Effector CD8-positive, alpha-beta T cell (primary cell): ENCODE results near the gene MPV17L.
"Not testable (repeated sequence)": the region's sequence is repeated elsewhere in the genome, so short reads cannot be mapped to it uniquely, and the experiment has no call there.

Source experiments
- DNase-seq: peaks from one replicate; lab custom pipeline; 2025; lab: John Stamatoyannopoulos, UW
- total RNA-seq, 4 experiments: gene quantifications; one replicate each; lab custom pipeline; 2026; lab: John Stamatoyannopoulos, UW

Gene MPV17L
- total RNA-seq: 0 to 0.73 (median 0) reads per million in 4 experiments

DNA sequence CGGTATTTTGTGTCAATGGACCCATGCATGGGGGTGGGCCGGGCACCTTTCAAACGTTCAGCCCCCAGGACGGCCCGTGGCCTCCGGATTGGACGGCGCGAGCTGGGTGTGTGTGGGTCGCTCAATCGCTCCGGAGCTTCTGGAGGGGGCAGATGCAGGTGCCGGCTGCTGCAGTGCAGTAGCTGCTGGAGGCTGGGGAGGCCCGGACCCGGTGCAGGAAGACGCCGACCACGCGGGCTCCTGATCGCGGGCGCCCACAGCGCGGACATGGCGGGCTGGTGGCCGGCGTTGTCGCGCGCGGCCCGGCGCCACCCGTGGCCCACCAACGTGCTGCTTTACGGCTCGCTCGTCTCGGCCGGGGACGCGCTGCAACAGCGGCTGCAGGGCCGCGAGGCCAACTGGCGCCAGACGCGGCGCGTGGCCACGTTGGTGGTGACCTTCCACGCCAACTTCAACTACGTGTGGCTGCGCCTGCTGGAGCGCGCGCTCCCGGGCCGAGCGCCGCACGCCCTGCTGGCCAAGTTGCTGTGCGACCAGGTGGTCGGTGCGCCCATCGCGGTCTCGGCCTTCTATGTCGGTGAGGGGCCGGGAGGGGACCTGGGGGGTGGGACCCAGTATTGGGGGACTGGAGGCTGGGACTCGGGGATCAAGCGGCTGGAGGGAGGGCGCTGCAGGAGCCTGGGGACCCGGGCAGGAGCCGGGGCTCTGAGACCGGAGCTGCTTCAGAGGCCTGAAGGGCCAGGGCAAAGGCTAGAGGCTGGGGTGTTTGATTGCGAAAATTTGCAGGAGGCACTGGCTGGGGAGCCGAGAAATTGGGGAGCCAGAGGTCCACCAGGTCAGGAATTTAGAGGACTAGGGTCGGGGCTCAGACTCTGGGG lies at the start of gene MPV17L:
MPV17L (plus strand) TSS at position 124 of the 878 bp plus-strand sequence; CDS start at position 268, 144 bp downstream.
- not testable (repeated sequence) for DNase-seq

DNA sequence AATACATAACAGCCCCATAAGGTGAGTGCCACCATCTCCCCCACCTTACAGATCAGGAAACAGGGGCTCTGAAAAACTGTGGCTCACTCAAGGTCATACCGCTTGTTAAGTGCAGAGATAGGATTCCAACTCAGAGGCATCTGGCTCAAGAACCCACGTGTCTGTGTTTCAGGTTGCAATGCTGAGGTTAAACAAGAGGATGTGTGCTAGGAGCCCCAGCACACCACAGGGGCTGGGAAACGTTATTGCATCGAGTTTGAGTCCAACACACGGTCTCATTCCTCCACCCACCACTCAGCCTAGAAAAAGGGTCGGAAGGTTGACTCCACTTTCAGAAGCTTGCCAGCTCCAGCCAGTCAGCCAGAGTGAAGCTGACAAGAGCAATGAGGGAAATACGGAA lies 46.8 kb upstream of the MPV17L start:
- DNase-seq: not testable (repeated sequence)

DNA sequence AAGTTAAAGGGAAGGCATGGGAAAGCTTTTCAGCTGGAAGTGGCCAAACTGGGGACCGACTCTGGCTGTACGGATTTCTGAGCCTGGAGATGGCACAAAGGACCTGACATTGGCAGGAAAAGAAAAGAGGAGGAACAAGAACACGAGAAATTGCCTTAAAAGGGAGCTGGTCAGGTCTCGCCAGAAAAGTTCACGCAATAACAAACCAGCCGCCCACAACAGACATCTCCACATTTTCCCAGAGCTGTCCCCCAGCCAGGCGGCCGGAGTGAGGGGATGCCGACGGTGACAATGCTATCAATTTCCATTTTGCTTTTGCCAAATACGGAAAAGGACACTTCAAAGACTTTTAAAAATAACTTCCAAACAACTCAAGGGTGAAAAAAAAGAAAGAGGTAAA lies 44.3 kb upstream of the MPV17L start:
- DNase-seq: not testable (repeated sequence)

DNA sequence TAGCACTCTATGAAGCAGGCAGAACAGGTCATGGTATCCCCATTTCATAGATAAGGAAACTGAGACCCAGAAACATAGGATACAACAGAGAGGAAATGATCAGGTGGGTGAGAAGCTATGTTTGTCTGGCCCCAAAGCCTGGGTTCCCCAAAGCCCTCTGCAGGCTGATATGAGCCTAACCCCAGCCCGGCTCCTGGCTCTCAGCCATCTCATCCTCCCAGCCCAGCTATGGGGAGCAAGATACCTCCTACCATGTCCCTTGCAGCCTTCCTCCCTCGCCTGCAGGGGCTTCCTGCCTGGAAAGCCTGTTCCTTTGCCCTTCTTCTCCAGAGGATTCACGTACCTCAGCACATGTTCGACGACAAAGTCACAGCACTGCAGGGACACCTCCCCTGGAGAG lies 43.8 kb upstream of the MPV17L start:
- not testable (repeated sequence) for DNase-seq

DNA sequence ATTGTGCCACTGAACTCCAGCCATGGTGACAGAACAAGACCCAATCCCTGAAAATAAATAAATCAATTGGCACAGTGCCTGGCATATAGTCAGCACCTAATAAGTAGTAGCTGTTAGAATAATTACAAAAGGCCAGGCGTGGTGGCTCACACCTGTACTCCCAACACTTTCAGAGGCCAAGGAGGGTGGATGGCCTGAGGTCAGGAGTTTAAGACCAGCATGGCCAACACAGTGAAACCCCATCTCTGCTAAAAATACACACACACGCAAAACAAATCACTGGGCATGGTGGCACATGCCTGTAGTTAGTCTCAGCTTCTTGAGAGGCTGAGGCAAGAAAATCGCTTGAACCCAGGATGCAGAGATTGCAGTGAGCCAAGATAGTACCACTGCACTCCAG lies 42.7 kb upstream of the MPV17L start:
- DNase-seq: not testable (repeated sequence)

DNA sequence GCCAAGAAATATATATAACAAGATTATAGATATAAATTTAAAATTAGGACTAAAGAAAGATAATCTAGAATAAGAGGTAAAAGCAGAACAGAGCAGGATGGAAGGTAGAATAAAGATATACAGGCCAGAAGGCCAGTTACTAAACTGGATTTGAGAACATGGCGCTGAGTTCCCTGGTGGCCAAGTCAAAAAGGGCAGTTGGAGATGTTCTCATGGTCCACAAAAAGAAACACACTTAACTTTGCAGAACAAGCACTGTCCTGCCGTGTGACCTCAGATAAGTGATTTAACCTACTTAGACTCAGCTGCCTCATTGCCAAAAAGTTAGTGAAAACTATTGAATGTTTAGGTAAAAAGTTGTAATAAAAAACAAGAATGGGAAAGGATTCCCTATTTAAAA lies 40.7 kb upstream of the MPV17L start:
- not testable (repeated sequence) for DNase-seq

DNA sequence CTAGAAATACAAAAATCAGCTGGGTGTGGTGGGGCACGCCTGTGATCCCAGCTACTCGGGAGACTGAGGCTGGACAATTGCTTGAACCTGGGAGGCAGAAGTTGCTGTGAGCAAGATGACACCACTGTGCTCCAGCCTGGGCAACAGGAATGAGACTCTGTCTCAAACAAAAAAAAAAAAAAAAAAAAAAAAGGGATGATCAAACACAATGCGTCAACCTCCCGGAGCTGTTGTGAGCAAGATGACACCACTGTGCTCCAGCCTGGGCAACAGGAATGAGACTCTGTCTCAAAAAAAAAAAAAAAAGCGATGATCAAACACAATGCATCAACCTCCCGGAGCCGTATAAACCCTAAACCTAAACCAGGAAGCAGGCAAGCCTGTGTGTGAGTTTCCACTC lies 38.1 kb upstream of the MPV17L start:
- DNase-seq: not testable (repeated sequence)

DNA sequence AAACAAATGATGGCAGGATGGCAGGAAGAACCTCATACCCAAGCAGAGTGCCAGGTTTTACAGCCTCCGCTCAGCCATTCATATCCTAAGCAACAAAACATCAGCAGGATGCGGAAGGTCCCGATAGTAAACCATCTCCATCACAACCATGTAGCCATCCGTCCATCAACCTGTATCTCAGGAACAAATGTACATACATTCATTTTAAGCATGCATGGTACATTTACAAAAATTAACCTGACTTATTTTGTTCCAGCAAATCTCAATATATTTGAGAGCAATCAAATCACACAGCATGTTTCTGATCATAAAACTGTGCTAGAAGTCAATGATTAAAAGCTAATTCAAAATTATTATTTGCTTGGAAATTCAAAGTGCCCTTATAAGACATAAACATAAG lies 17.4 kb upstream of the MPV17L start, which contains the start of gene NPIPA5:
NPIPA5 (minus strand) TSS at position 101 of the 400 bp plus-strand sequence; CDS start at position 101, 0 bp downstream.
- DNase-seq: not testable (repeated sequence)

DNA sequence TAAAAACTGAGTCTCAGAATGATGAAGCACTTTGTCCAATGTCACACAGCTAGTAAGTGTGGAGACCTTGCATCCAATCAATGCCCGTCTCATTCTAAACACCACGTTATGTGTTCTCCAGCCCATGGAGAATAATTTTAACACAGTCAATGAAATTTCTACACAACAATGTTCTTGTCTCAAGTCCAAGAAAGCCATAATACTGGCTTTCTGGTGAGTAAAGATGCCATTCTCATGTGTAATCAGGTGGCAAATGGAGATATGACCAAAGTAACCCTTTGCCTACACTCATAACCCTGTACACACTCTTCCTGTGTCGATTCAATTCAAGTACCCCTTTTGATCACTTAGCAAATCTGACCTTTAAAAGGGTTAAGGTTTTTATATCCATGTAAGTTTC lies 12.7 kb upstream of the MPV17L start:
- not testable (repeated sequence) for DNase-seq

DNA sequence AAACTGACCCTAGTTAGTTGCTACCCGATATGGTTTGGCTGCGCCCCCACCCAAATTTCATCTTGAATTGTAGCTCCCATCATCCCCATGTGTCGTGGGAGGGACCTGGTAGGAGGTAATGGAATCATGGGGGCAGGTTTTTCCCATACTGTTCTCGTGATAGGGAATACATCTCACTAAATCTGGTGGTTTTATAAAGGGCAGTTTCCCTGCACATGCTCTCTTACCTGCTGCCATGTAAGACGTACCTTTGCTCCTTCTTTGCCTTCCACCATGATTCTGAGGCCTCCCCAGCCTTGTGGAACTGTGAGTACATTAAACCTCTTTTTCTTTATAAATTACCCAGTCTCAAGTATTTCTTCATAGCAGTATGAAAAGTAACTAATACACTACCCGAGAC lies 7.5 kb upstream of the MPV17L start:
- DNase-seq: not testable (repeated sequence)

DNA sequence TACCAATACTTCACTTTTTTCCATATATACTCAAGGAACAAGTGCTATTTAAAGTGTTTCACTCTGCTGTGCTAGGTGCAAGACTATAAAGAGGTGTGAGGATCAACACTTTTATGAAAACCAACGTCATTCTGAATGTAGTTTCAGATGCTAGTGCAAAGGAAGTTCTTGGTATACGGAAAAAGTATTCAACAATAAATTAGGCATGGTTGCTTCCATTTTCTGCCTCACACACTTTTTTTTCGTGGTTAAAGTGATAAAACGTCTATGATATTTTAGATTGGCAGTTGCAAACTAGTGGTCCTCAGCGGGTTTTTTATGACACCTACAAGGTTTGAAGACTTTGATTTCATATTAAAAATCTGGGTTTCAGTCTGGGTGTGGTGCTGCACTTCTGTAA lies 5.6 kb upstream of the MPV17L start:
- not testable (repeated sequence) for DNase-seq

DNA sequence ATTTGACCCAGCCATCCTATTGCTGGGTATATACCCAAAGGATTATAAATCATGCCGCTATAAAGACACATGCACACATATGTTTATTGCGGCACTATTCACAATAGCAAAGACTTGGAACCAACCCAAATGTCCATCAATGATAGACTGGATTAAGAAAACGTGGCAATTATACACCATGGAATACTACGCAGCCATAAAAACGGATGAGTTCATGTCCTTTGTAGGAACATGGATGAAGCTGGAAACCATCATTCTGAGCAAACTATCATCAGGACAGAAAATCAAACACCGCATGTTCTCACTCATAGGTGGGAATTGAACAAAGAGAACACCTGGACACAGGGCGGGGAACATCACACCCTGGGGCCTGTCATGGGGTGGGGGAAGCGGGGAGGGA lies 2.5 kb upstream of the MPV17L start:
- not testable (repeated sequence) for DNase-seq

DNA sequence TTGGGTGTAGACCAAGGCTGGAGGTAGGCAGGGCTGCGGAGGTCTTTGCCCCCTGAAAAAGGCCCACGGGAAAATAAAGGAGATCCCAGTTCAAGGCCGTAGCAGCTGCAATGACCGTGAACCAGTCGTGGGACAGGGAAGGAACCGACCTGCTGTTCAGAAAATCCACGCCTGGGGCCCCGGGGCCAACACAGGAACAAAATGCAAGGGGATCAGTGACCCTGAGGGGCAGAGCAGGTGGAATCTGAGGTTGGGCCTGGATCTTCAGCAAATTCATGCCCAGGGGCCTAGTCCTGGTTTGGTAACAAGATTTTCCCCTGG lies 915 bp downstream of the MPV17L start:
- not testable (repeated sequence) for DNase-seq

DNA sequence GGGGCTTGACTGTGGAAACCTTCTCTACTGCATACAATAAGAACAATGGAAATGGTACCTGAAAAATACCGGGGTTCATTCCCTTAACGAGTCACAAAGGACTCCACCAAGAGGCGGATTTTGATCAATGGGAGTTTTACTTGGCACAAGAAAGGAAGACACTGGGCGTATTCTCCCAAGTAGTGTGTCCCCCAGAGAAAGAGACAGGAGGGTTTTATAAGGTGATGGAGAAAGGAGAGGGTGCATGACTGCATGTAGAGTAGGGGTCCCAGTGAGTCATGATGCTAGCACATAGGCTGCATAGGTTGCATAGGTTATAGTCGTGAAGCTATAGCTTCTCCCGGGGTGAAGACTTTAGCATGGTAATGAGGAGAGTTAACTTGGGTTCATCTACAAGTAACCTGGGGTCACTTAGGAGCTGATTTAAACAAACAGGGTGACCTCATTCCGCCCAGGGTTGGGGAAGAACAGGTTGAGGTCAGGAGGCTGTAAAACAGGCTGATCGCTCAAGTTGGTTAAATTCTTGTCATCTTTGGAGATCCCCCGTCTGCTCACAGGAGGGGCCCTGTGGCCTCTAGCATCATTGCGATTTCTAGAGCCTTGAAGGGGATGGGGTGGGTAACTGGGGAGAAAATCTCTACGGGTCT lies 1.5 kb downstream of the MPV17L start:
- no peak for DNase-seq

DNA sequence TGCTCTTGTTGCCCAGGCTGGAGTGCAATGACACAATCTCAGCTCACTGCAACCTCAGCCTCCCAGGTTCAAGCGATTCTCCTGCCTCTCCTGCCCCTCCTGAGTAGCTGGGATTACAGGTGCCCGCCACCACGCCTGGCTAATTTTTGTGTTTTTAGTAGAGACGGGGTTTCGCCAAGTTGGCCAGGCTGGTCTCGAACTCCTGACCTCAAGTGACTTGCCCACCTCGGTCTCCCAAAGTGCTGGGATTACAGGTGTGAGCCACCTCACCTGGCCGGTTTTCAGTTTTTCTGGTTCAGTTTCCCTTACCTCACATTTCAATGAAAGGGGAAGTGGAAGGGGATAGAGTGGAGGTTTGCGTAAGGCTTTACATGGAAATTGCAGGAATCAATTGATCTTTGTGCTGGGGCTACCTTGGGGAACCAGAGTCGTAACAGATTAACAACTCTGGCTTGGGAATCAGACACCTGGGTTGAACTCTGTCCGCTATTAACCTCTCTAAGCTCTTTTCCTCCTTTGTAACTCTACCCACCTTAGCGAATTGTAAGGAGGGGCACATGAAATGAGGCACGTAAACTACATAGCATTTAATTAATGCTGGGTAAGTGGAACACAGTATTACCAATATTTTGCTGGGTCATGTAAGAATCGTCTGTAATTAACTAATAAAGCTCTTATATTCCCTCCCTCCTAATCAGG lies 3.2 kb downstream of the MPV17L start:
- DNase-seq: no peak

DNA sequence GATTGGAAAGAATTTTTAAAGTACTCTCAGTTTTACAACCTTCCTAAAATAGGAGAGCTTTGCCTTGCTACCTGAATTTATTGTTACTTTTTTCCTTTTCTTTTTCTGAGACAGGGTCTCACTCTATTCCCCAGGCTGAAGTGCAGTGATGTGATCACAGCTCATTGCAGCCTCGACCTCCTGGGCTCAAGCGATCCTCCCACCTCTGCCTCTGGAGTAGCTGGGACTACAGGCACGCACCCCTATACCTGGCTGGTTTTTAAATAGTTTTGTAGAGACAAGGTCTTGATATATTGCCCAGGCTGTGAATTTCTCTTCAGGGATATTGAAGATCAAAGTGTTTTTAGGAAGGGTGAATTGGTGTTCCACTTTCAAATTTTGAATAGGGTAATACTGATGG lies 3.8 kb downstream of the MPV17L start:
- DNase-seq: no peak

DNA sequence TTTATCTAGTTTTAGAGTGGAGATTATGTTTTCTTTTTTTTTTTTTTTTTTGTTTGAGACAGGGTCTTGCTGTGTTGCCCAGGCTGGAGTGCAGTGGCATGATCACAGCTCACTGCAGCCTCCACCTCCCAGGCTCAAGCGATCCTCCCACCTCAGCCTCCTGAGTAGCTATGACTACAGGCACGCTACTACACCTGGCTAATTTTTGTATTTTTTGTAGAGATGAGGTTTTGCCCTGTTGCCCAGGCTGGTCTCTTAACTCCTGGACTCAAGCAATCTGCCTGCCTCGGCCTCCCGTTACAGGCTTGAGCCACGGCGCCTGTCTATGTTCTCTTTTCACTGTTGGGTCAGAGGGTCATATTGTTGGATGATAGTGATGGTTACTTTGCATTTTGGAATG lies 4.8 kb downstream of the MPV17L start:
- not testable (repeated sequence) for DNase-seq

DNA sequence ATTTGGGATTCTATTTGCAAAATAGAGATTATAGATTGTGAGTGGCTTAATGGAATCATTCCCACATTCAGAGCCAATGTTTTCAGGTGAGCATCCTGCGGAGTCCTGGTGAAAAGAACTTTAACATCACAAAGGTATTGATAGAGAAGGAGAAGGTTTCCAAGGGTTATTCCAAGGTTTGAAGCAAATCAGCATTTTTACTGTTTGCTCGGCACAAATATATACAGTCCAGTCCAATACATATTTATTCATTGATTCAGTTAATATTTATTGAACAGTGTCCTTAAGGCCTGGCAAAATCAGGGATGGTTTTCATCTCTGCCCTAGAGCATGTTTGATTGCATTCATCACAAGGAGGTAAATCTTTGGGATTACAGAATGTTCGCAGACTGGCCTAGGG lies 6.4 kb downstream of the MPV17L start:
- no peak for DNase-seq

DNA sequence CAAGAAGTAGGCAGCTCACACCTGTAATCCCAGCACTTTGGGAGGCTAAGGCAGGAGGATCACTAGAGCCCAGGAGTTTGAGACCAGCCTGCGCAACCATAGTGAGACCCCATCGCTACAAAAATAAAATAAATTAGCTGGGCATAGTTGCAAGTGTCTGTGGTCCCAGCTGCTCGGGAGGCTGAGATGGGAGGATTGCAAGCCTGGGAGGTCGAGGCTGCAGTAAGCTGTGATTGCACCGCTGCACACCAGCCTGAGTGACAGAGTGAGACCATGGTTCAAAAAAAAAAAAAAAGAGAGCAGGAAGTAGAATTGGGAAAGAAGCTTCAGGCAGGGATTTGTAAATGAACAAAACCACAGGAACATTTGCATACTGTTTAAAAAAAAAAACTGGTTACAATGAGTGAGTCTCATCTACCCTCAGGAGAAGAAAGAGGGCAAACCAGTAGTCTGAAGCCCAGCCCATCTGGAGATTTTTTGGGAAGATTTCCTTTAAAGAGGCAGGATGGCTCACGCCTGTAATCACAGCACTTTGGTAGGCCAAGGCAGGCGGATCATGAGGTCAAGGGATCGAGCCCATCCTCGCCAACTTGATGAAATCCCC lies 7.9 kb downstream of the MPV17L start:
- no peak for DNase-seq

DNA sequence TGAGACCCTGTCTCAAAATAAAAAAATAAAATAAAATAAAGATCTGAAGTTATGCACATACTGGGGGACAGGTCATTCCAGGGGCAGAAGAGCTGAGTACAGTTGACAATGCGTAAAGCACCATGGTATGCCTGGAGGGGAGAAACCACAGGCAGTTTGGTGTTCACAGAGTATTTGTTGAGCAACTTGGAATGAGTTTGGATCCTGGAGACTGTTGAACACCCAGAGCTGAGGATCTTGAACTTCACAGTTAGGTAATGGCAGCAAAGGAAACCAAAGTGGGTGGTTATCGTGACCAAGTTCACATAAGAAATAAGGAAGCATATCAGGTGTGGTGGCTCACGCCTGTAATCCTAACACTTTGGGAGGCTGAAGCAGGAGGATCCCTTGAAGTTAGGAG lies 8.5 kb downstream of the MPV17L start:
- DNase-seq: not testable (repeated sequence)

DNA sequence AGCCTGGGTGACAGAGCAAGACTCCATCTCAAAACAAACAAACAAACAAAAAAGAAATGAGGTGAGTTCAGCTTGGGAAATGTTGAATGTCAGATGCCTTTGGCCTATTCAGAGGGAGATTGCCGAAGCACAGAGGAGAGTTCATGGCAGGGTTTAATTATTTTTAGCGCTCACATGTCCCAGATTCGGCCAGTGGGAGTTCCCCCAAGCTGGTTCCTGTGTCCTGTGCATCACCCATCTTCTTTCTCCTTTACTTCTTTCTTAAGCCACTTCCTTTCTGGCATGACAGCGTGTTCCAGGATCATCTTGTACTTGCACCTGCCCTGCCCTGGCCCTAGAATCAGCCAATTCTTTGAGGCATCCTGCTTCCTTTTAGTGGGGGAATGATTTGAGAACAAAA lies 9.2 kb downstream of the MPV17L start:
- DNase-seq: no peak

DNA sequence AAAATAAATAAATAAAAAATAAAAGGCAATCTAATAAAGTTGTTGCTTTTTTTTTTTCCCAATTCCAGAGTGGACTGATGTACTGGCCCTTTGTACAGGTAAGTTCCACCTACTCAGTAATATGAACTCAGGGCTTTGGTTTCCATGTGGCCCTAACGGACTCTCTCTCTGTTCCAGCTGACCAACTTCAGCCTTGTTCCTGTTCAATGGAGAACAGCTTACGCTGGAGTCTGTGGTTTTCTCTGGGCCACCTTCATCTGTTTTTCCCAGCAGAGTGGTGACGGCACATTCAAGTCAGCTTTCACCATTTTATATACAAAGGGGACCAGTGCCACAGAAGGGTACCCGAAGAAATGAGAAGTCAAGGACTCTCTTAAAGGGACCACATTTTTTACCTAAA lies 12.2 kb downstream of the MPV17L start:
- DNase-seq: not testable (repeated sequence)
